Spleen (tissue), 11 donors: ENCODE measurements around the gene STARD3NL. TPM values are rescaled to one million over a fixed set of nuclear protein-coding genes. Genes with fewer than 3 reads are reported as not detected.
A peak's percentile ranks its signal among the peaks of the same experiment; 100 is the strongest.

Experiments used
- DNase-seq: peaks from one replicate; pipeline ENCODE4 v3.0.0-alpha.2; 2020
- H3K27ac ChIP-seq, 8 donors: fragments of 200-600 bp; sonication (generic) in 7 of 8; 1 replicate in 4 of 8; 2 replicates in 4 of 8; pipeline versions ENCODE4 v1.5.0 to v1.8.0; 2016 to 2021; ENCODE audit warnings: inconsistent platforms in 4 of 8, mild to moderate bottlenecking in 4 of 8, moderate library complexity in 1 of 8
- H3K27me3 ChIP-seq, 7 donors: fragments of 200-600 bp; sonication (generic) in 6 of 7; replicated peaks in 1 of 7; 1 replicate in 4 of 7; 2 replicates in 3 of 7; pipeline versions ENCODE4 v1.5.0 to v1.8.0; 2016 to 2021; ENCODE audit warnings: inconsistent platforms in 3 of 7, mild to moderate bottlenecking in 1 of 7
- H3K36me3 ChIP-seq, 6 donors: fragments of 200-600 bp; sonication (generic) in 5 of 6; 1 replicate in 4 of 6; 2 replicates in 2 of 6; pipeline versions ENCODE4 v1.5.0 to v1.8.0; 2016 to 2021; ENCODE audit warnings: inconsistent platforms in 2 of 6
- H3K4me1 ChIP-seq, 6 donors: fragments of 200-600 bp; sonication (generic) in 5 of 6; 1 replicate in 3 of 6; 2 replicates in 3 of 6; pipeline versions ENCODE4 v1.5.0 to v1.8.0; 2016 to 2021; ENCODE audit warnings: inconsistent platforms in 3 of 6
- H3K4me3 ChIP-seq, 8 donors: fragments of 200-600 bp; sonication (generic) in 7 of 8; 1 replicate in 4 of 8; 2 replicates in 4 of 8; pipeline versions ENCODE4 v1.5.0 to v1.8.0; 2016 to 2021; ENCODE audit warnings: inconsistent platforms in 4 of 8, mild to moderate bottlenecking in 4 of 8, moderate library complexity in 2 of 8
- H3K9me3 ChIP-seq, 8 donors: fragments of 200-600 bp; sonication (generic) in 7 of 8; 1 replicate in 4 of 8; 2 replicates in 4 of 8; pipeline versions ENCODE4 v1.5.0 to v1.8.0; 2016 to 2021; ENCODE audit warnings: inconsistent platforms in 4 of 8
- CTCF ChIP-seq, 11 experiments: fragments of 200-600 bp in 7 of 11; fragments of 450-650 bp in 4 of 11; sonication (generic) in 4 of 11; IDR thresholded peaks in 8 of 11; conservative IDR thresholded peaks in 3 of 11; 1 replicate in 7 of 11; 2 replicates in 4 of 11; pipeline versions ENCODE4 v1.4.0 to v1.8.0; 2016 to 2021; ENCODE audit warnings: antibody characterized with exemption in 11 of 11, inconsistent platforms in 4 of 11, mild to moderate bottlenecking in 1 of 11
- POLR2A ChIP-seq, 3 donors: fragments of 450-650 bp; IDR thresholded peaks; one replicate each; pipeline ENCODE4 v1.5.1; 2017; ENCODE audit warnings: antibody characterized with exemption in 3 of 3, mild to moderate bottlenecking in 1 of 3
- POLR2AphosphoS5 ChIP-seq, 3 donors: sonication (generic); formaldehyde crosslinking; IDR thresholded peaks; one replicate each; pipeline ENCODE4 v1.5.1; 2017; ENCODE audit warnings: antibody characterized with exemption in 3 of 3
- WGBS, 5 donors: extraction: QIAGEN DNeasy Blood & Tissue Kit in 3 of 5; methylation state at CpG; one replicate each; pipeline versions ENCODE4 v1.1.5 to v1.1.7; 2013 to 2018; 5-methylcytosine and 5-hydroxymethylcytosine counted together
- intact Hi-C: fragments of 100-400 bp; cut with DNase I; formaldehyde crosslinking; loops from one replicate; pipeline ENCODE4 v1.15.0; 2023; ENCODE audit warnings: low total_unique reads
- polyA plus RNA-seq, 3 donors: library from polyadenylated mRNA; stranded (reverse); fragments of 200-250 nt; gene quantifications; one replicate each; pipeline ENCODE4 v1.2.1, GENCODE V29; 2013
- total RNA-seq, 7 donors: library from RNA; depleted of rRNA in 3 of 7; stranded (reverse); fragments of >200 nt in 3 of 7; fragmentation: NEBNext Ultra II Directional in 4 of 7; extraction: Animal tissue kit (Norgen Biotek cat#: 25700) in 4 of 7; gene quantifications; one replicate each; pipeline versions ENCODE4 v1.1.0 to v1.2.1, GENCODE V29; 2016 to 2021
- donor health status: healthy with polysubstance abuse.
- donor health status: DM: no; HTN: no; CAD: no; lungs with moderate emphysema.
- donor health status: DM: no; HTN: no; CAD: no.
- donor health status: Bipolar disorder and iron deficiency.
- donor health status: healthy.
- donor health status: DM: no; HTN: no; CAD: no.
- donor health status: DM: yes; HTN: yes; CAD: no.

Gene STARD3NL
- total and polyA plus RNA-seq, 10 donors, result 19.8 to 50.2 (median 36.7) TPM

- DNase-seq, result no peak
- Histone ChIP-seq H3K4me3 (peak within 1 kb of the TSS in 1 of 8 donors; percentile 35), H3K36me3 (no peaks in the 10 kb centered on the region), H3K27ac (peak within 1 kb of the TSS in 6 of 8 donors; percentile 13 to 65 (median 42)), H3K4me1 (peaks cover 0 to 16% (median 0%) of the 10 kb centered on the region in 6 donors), H3K27me3 (no peaks in the 10 kb centered on the region), H3K9me3 (no peaks in the 10 kb centered on the region)
- TF ChIP-seq CTCF (IDR thresholded peaks at IDR 0.05 in 8 of 11, conservative IDR thresholded peaks at IDR 0.05 in 3 of 11) (no peak), POLR2AphosphoS5 (IDR thresholded peaks at IDR 0.05) (no peak), POLR2A (IDR thresholded peaks at IDR 0.05) (no peak)
- 71 to 82% (median 76%) methylated on average over 2 of the region's 2 CpGs for WGBS, 5 donors
- intact Hi-C loops, result no loop called here
Measured at GRCh38 chr7:38273286-38273995, 95.4 kb downstream of the STARD3NL start, which contains the start of gene TARP. Gene TARP, minus strand, starts transcription at chr7:38273636.

- H3K4me1 ChIP-seq, result peaks cover 0 to 16% (median 0%) of the 10 kb centered on the region in 6 donors
- intact Hi-C loops, result no loop called here
- H3K4me3 ChIP-seq, result peak overlapping the region in 1 of 8 donors; percentile 35
- H3K27ac ChIP-seq, result peak overlapping the region in 6 of 8 donors; percentile 2 to 65 (median 32)
- TF ChIP-seq CTCF (IDR thresholded peaks at IDR 0.05 in 8 of 11, conservative IDR thresholded peaks at IDR 0.05 in 3 of 11) (no peak), POLR2A (IDR thresholded peaks at IDR 0.05) (no peak), POLR2AphosphoS5 (IDR thresholded peaks at IDR 0.05) (no peak)
- no peak for DNase-seq
- no peaks in the 10 kb centered on the region for H3K9me3 ChIP-seq
- no peaks in the 10 kb centered on the region for H3K36me3 ChIP-seq
- 42 to 81% (median 63%) methylated on average over 4 of the region's 4 CpGs for WGBS, 5 donors
- H3K27me3 ChIP-seq, result no peaks in the 10 kb centered on the region
Measured at GRCh38 chr7:38274486-38274885, 96.4 kb downstream of the STARD3NL start.

- no peak for DNase-seq
- Histone ChIP-seq H3K9me3 (no peaks in the 10 kb centered on the region), H3K27me3 (no peaks in the 10 kb centered on the region), H3K4me1 (peaks cover 0 to 16% (median 0%) of the 10 kb centered on the region in 6 donors), H3K4me3 (peak overlapping the region in 1 of 8 donors; percentile 35), H3K27ac (peak overlapping the region in 5 of 8 donors; percentile 0 to 65 (median 4)), H3K36me3 (no peaks in the 10 kb centered on the region)
- WGBS, 5 donors, result 56 to 81% (median 71%) methylated on average over 3 of the region's 3 CpGs
- intact Hi-C loops, result no loop called here
- TF ChIP-seq POLR2A (IDR thresholded peaks at IDR 0.05), result no peak
- no peak for TF ChIP-seq POLR2AphosphoS5 (IDR thresholded peaks at IDR 0.05)
- TF ChIP-seq CTCF (IDR thresholded peaks at IDR 0.05 in 8 of 11, conservative IDR thresholded peaks at IDR 0.05 in 3 of 11), result no peak
Measured at GRCh38 chr7:38274927-38275620, 97.0 kb downstream of the STARD3NL start.
